LNCAP (cell line): ENCODE results near the gene SRGAP3.

ENCODE experiments used
- TF ChIP-seq, protein P1 (sequence below): fragments of 450-650 bp; IDR thresholded peaks from 2 replicates; pipeline ENCODE4 v1.5.1; 2017; ENCODE audit warnings: mild to moderate bottlenecking

Gene SRGAP3

DNA sequence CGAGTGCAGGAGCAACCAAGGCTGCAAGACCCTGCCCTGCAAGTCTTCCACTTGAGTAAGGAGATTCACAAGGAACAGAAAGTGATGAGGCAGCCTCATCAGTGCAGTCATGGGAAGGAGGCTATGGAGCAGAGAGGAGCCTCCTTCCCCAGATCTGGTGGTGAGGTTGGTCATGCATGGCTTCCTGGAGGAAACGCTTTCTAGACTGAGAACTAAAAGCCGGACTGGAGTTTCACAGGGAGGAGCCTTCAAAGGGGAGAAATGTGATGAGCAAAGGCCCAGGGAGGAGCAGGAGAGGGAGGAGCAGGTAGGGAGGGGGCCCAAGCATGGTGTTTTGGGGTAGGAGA, 139.9 kb downstream of the SRGAP3 start:
- TF ChIP-seq, protein P1, sequence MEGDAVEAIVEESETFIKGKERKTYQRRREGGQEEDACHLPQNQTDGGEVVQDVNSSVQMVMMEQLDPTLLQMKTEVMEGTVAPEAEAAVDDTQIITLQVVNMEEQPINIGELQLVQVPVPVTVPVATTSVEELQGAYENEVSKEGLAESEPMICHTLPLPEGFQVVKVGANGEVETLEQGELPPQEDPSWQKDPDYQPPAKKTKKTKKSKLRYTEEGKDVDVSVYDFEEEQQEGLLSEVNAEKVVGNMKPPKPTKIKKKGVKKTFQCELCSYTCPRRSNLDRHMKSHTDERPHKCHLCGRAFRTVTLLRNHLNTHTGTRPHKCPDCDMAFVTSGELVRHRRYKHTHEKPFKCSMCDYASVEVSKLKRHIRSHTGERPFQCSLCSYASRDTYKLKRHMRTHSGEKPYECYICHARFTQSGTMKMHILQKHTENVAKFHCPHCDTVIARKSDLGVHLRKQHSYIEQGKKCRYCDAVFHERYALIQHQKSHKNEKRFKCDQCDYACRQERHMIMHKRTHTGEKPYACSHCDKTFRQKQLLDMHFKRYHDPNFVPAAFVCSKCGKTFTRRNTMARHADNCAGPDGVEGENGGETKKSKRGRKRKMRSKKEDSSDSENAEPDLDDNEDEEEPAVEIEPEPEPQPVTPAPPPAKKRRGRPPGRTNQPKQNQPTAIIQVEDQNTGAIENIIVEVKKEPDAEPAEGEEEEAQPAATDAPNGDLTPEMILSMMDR: no peak

DNA sequence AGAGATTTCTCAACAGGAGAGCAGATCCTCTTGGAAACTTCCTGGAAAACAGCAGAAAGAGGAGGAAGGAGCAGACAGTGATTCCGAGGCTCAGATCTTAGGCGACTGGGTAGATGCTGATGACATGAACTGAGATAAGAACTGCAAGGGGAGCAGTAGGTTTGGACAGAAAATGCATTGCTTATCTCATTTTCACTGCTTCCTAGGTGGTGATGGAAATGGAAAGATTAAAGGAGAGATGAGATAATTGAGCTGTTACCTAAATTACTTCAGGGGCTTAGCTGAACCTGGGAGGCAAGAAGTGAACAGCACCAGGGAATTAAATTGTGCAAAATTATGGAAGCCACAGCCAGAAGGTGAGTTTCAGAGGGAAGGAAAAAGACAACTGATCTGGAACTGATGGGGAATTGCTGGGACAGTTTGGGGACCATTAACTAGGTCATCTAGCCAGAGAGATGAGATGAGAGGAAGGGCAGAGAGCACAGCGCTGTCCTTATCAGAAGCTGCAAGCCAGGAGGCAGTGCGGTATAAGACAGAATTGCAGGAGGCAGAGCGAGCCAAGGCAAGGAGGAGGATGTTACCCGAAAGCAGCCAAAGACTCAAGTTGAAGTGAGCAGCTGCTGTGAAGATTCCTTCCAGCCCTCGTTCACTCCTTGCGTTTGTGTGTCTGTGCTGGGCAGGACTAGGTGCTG, 140.4 kb downstream of the SRGAP3 start:
- TF ChIP-seq, protein P1: no peak

DNA sequence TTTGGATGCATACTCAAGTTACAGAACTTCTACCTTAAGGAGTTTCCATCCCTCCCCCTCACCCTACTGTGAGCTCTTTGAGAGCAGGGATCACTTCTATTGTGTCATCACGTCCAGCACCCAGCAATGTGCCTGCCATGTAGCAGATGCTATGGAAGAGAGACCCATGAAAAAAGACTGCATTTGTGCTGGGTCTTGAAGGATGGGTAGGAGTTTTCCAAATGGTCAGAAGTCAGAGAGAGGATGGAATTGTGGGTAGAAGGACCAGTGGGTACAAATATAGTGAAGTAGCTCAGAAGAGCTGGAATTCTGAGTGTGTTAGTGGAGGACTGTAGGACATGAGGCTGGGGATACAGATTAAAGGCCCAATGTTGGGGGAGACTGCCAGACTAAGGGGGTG, 141.7 kb downstream of the SRGAP3 start:
- TF ChIP-seq, protein P1: no peak

DNA sequence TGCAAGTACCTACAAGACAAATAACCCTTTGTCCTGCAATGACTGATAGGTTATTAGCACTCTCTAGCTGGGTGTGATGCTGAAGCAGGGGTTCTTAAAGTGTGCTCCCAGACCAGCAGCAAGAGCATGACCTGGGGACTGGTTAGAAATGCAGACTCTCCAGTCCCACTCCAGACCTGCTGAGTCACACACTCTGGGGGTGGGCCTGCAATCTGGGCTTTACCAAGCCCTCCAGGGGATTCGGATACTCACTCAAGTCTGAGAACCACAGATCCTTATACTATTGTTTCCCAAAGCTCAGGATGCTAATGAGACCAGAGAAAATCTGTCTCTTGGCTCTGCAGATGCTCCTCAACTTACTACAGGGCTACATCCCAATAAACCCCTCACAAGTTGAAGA, 144.0 kb downstream of the SRGAP3 start:
- TF ChIP-seq, protein P1: no peak

DNA sequence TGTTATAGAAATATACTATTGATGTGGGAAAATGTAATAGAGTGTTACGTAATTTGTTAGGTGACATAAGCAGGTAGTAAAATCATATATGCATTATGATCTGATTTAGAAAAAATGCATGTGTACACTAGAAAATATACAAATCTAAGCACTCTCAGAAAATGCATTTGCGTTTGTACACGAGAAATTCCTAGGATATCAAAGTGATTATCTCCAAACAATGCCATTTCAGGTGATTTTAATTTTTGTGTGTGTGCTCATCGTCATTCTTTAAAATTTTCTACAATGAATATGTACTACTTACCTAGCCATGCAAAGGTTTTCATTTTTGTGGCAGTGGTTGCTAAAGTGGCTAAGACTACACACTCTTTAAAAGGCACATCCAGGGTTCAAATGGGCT, 145.3 kb downstream of the SRGAP3 start:
- TF ChIP-seq, protein P1: no peak

DNA sequence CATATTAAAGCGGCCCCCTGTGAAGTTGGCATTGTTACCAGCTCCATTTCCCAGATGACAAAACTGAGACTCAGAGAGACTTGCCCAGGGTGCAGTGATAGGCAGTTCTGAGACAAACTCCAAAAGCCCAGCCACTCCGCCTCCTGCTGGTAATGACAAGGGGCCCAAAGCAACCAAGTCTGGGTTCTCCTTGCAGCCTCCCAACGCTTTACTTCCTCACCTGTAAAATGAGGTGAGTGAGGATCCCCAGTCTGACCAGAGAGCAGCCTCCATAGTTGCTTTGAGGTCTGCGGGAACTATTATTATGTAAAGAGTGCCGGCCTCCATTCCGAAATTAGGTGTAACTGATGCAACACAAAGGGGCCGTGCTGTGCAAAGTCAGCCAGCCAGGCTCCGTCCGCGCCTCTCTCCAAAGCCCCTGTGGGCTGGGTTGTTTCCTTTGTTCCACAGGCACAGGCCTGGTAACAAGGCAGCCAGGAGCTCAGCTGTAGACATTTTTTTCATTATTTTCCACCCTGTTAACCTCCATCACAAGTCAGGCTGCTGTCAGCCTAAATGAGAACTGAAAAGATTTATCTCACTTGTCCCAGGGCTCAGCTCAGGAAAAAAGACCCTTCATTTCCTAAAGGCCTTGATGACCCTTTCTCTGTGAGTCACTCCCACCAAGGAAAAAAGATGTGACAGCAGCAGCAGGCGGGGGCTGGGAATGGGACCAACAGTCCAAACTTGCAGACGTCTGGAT, 147.0 kb downstream of the SRGAP3 start:
- TF ChIP-seq, protein P1: no peak

DNA sequence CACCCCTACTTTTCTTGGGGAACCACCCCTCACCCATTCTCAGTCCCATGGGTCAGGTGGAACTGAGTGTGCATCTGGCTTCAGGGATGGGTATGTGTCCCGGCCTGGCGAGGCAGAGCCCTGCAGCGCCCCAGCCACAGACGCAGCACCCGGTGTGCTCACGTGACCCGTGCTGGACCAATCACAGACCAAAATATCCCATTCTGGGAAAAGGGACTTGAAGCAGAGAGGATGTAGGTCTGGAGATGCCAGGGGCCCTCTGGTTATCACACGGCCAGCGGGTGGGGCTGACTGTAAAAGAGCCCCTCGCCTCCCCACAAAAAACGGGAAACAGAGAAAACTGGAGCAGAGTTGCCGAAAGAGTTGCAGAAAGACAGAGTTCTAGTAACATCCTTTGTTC, 148.2 kb downstream of the SRGAP3 start:
- TF ChIP-seq, protein P1: no peak
